ENCODE results near the gene FNIP1. TPM values are rescaled to one million over a fixed set of nuclear protein-coding genes. Genes with fewer than 3 reads are reported as not detected.

FNIP1 gene
- total and polyA plus RNA-seq, 9 of the 15 experiments (the other 6 are each of a cell fraction or from before 2014, with no cell fraction given) = 5.0 to 32.8 (median 18.4) TPM

- Histone ChIP-seq H3K9me1 (ENCODE audit: control insufficient read depth, insufficient read depth, low read length) (peaks cover 4% of the 10 kb centered on the region), H3K27ac (ENCODE audit: extremely low read depth, low read depth, low read length) (peak overlapping the region; percentile 99), H3K36me3 (ENCODE audit: control insufficient read depth, insufficient read depth, low read length) (peaks cover 15% of the 10 kb centered on the region), H3K9me3 (replicated peaks; ENCODE audit: control insufficient read depth, insufficient read depth, low read depth, low read length) (no peaks in the 10 kb centered on the region), H3K4me2 (ENCODE audit: insufficient read depth, low read length) (peak overlapping the region; percentile 99), H3K79me2 (ENCODE audit: control insufficient read depth, insufficient read depth, low read length) (peaks cover 41% of the 10 kb centered on the region), H3K4me3 (peak overlapping the region; percentile 70), H3K9ac (ENCODE audit: insufficient read depth in 1 of 2, low read depth in 2 of 2, low read length in 2 of 2) (peak overlapping the region; percentile 92 to 99), H3K27me3 (ENCODE audit: control insufficient read depth in 2 of 2, insufficient read depth in 2 of 2, low read length in 2 of 2) (no peaks in the 10 kb centered on the region), H3K4me1 (replicated peaks in 1 of 2; ENCODE audit: control insufficient read depth in 2 of 2, insufficient read depth in 2 of 2, low read length in 2 of 2) (peaks cover 14 to 47% of the 10 kb centered on the region in 2 experiments; a peak in 4 of 5 replicates), H2AFZ (ENCODE audit: low read depth, low read length) (peak overlapping the region; percentile 73), H4K20me1 (replicated peaks; ENCODE audit: control insufficient read depth, insufficient read depth, low read length) (peaks cover 10% of the 10 kb centered on the region)
- WGBS (ENCODE audit: insufficient coverage, low coverage, missing lambda C conversion rate) = 1% methylated on average over 24 of the region's 24 CpGs
- CTCF ChIA-PET (ENCODE audit: low intra/inter-chr PET ratio) = no interaction called here
- TSS peak; percentile 99 for BruUV-seq (replicated peaks)
- in situ Hi-C loops (cut with MboI) = no loop called here
- POLR2A ChIA-PET = interaction anchor here (0.7 to 1.4 kb wide), 11 partner anchors 9 to 427 kb away, joined by 3 to 7 read pairs (median 4); partner anchors contain the start of gene FNIP1
- no peak for ATAC-seq
- peak in 2 of 4 experiments; percentile 15 to 43 for DNase-seq (ENCODE audit: extremely low read depth in 1 of 4, low spot score in 3 of 4)
- intact Hi-C loops (cut with micrococcal nuclease) = loop anchor here (1.0 to 5.0 kb wide), 4 partner anchors 47 to 374 kb away; partner anchors contain the start of gene FNIP1
- no peak for FAIRE-seq
- TF ChIP-seq ZNF280B (CRISPR knock-in tag; IDR thresholded peaks at IDR 0.05) (no peak), SMARCA4 (IDR thresholded peaks at IDR 0.05) (peak; percentile 47; the same call in 1 of the 2 replicates), ATF7 (IDR thresholded peaks at IDR 0.05) (peak; percentile 86; the same call in 1 of the 2 replicates), SETDB1 (IDR thresholded peaks at IDR 0.05; ENCODE audit: low read length) (no peak), CEBPG (CRISPR knock-in tag; IDR thresholded peaks at IDR 0.05) (no peak), CEBPG (tag; conservative IDR thresholded peaks at IDR 0.05 in 1 of 2, IDR thresholded peaks at IDR 0.05 in 1 of 2) (peak; percentile 51 to 52; a peak in 3 of 4 replicates), EHMT2 (IDR thresholded peaks at IDR 0.05) (no peak), NR2C2 (CRISPR knock-in tag; IDR thresholded peaks at IDR 0.05) (no peak), NR2C2 (tag; IDR thresholded peaks at IDR 0.05) (peak; percentile 37; the same call in 1 of the 2 replicates), ZZZ3 (IDR thresholded peaks at IDR 0.05) (no peak), MLLT1 (IDR thresholded peaks at IDR 0.05) (peak; percentile 51 to 66; a peak in 2 of 4 replicates), ZEB2 (IDR thresholded peaks at IDR 0.05) (no peak)
Measured at GRCh38 chr5:131635684-131636572, 160.9 kb downstream of the FNIP1 start.

Measured in K562 (cell line).